ENCODE measurements around the gene ZDHHC20. TPM values are rescaled to one million over a fixed set of nuclear protein-coding genes. Genes with fewer than 3 reads are reported as not detected.

The ZDHHC20 gene, protein sequence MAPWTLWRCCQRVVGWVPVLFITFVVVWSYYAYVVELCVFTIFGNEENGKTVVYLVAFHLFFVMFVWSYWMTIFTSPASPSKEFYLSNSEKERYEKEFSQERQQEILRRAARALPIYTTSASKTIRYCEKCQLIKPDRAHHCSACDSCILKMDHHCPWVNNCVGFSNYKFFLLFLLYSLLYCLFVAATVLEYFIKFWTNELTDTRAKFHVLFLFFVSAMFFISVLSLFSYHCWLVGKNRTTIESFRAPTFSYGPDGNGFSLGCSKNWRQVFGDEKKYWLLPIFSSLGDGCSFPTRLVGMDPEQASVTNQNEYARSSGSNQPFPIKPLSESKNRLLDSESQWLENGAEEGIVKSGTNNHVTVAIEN
- total RNA-seq, result 100 to 1,000 TPM in 1 of 2 experiments, 10 to 100 TPM in 1; 98.2 to 106 TPM

DNA sequence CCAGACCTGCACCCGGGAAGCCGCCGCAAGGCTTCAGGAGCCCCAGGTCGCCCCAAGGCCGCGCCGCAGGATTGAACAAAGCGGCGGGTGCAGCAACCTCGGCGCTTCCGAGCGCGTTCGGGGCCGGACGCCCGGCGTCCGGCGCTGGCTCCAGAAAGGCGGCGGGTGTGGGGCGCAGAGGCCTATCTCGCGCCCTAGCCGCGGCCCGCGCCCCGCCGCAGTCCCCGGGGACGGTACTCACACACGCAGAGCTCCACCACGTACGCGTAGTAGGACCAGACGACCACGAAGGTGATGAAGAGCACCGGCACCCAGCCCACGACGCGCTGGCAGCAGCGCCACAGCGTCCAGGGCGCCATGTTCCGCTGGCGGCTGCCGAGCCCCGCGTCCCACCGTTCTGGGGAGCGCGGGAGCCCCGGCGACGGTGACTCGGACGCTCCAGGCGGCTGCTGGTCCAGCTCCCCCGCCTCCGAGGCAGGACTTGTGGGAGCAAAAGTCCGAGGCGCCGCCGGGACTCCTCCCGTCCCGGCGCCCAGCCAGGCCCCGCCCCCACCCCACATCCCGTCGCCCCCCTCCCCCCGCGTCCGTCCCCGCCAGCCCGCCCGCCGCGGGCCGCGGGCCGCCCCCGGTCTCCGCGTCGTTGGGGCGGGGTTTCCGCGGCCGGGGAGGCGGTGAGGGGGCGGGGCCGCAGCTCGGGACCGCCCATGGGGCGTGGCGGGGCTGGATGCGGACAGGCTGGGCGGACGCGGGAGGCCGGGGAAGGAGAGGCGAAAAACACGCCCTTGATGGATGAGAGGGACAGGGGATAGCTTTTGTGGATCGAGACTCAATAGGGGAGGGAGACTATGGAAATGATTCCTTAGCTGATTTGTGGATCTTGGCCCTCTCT lies at the start of gene ZDHHC20:
ZDHHC20 (minus strand) TSS at position 491 of the 889 bp plus-strand sequence; CDS start at position 359, 132 bp downstream.
- H3K9me3 Mint-ChIP-seq (ENCODE audit: insufficient read depth), result no peaks in the 10 kb centered on the region
- peaks cover 26% of the 10 kb centered on the region for H3K36me3 Mint-ChIP-seq (ENCODE audit: low read depth)
- H3K4me3 Mint-ChIP-seq, result peak within 1 kb of the TSS; percentile 96
- no peaks in the 10 kb centered on the region for H3K27me3 Mint-ChIP-seq (ENCODE audit: low read depth)
- H3K27ac Mint-ChIP-seq, result peak within 1 kb of the TSS; percentile 96
- CTCF ChIA-PET, result interaction anchor here (0.8 to 4.9 kb wide), 4 partner anchors 18 to 161 kb away, joined by 3 to 35 read pairs (median 10); no protein-coding TSS in a partner anchor
- POLR2A ChIA-PET, result interaction anchor here (0.9 to 2.1 kb wide), 10 partner anchors 9 to 282 kb away, joined by 3 to 8 read pairs (median 5); partner anchors contain the start of genes MICU2 and MRPL57
- DNase-seq (peak; percentile 89), ATAC-seq (peak; percentile 87)
- H3K4me1 Mint-ChIP-seq (ENCODE audit: low read depth), result peaks cover 31% of the 10 kb centered on the region

GRCh38 chr13:21504379-21504778 lies 45.3 kb upstream of the ZDHHC20 start:
- POLR2A ChIA-PET, result no interaction called here
- ATAC-seq (no peak), DNase-seq (no peak)
- Mint-ChIP-seq H3K27ac (no peak overlapping the region), H3K27me3 (ENCODE audit: low read depth) (no peaks in the 10 kb centered on the region), H3K4me3 (no peak overlapping the region), H3K4me1 (ENCODE audit: low read depth) (no peaks in the 10 kb centered on the region), H3K9me3 (ENCODE audit: insufficient read depth) (no peaks in the 10 kb centered on the region), H3K36me3 (ENCODE audit: low read depth) (peaks cover 24% of the 10 kb centered on the region)
- CTCF ChIA-PET, result no interaction called here

DNA sequence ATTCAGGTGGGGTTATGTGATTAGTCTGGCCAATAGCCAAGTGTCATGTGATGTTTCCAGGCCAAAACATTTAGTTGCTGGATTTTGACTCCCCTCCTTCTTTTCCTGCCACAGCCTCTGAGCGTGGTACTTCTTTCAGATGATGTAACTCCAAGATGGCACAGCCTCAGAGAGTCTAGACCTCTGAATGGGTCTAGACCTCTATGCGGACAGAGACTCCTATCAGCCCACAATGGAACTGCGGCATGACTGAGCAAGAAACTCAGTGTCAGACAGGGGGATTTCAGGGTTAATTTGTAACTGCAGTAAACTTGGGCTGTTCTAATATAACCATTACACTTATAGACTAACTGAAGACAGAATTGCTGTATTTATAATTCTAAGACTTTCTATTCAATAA lies 42.6 kb upstream of the ZDHHC20 start:
- CTCF ChIA-PET, result no interaction called here
- DNase-seq, result no peak
- POLR2A ChIA-PET, result no interaction called here
- Mint-ChIP-seq H3K9me3 (ENCODE audit: insufficient read depth) (no peaks in the 10 kb centered on the region), H3K36me3 (ENCODE audit: low read depth) (peaks cover 18% of the 10 kb centered on the region), H3K4me3 (no peak overlapping the region), H3K27me3 (ENCODE audit: low read depth) (no peaks in the 10 kb centered on the region), H3K27ac (no peak overlapping the region), H3K4me1 (ENCODE audit: low read depth) (no peaks in the 10 kb centered on the region)
- ATAC-seq, result no peak

DNA sequence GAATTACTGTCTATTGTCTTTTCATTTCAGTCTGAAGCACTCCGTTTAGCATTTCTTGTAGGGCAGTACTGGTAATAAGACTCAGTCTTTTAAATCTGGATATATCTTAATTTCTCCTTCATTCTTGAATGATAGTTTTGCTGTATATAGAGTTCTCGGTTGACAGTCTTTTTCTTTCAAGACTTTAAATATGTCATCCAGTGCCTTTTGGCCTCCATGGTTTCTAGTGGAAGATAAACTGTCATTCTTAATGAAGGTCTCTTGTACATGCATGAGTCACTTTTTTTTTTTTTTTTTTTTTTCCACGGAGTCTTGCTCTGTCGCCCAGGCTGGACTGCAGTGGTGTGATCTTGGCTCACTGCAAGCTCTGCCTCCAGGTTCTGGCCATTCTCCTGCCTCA lies 27.2 kb upstream of the ZDHHC20 start:
- Mint-ChIP-seq H3K4me1 (ENCODE audit: low read depth) (no peaks in the 10 kb centered on the region), H3K27me3 (ENCODE audit: low read depth) (no peaks in the 10 kb centered on the region), H3K36me3 (ENCODE audit: low read depth) (peaks cover 20% of the 10 kb centered on the region), H3K4me3 (no peak overlapping the region), H3K27ac (no peak overlapping the region), H3K9me3 (ENCODE audit: insufficient read depth) (peaks cover 10% of the 10 kb centered on the region)
- ChIA-PET POLR2A (no interaction called here), CTCF (interaction anchor here (1.5 kb wide), 1 partner anchor 9 kb away, joined by 5 read pairs; no protein-coding TSS in a partner anchor)
- no peak for DNase-seq
- no peak for ATAC-seq

DNA sequence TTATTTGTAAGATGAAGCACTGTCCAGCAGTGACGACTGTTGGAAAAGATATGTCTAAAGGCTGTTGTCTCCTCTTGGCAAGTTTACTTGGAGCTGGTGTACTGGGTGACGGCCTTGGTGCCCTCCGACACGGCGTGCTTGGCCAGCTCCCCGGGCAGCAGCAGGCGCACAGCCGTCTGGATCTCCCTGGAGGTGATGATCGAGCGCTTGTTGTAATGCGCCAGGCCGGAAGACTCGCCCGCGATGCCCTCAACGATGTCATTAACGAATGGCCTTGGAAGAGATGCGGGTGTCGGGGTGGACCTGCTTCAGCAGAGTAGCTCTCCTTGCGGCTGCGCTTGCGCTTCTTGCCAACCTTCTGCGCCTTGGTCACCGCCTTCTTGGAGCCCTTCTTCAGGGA lies 24.6 kb upstream of the ZDHHC20 start:
- POLR2A ChIA-PET, result no interaction called here
- CTCF ChIA-PET, result no interaction called here
- Mint-ChIP-seq H3K4me3 (no peak overlapping the region), H3K9me3 (ENCODE audit: insufficient read depth) (peaks cover 10% of the 10 kb centered on the region), H3K27me3 (ENCODE audit: low read depth) (peaks cover 2% of the 10 kb centered on the region), H3K36me3 (ENCODE audit: low read depth) (peaks cover 8% of the 10 kb centered on the region), H3K27ac (no peak overlapping the region), H3K4me1 (ENCODE audit: low read depth) (peaks cover 5% of the 10 kb centered on the region)
- DNase-seq (no peak), ATAC-seq (no peak)

GRCh38 chr13:21481359-21481758 lies 22.3 kb upstream of the ZDHHC20 start:
- H3K27ac Mint-ChIP-seq, result no peak overlapping the region
- H3K36me3 Mint-ChIP-seq (ENCODE audit: low read depth), result no peaks in the 10 kb centered on the region
- no peak overlapping the region for H3K4me3 Mint-ChIP-seq
- peaks cover 4% of the 10 kb centered on the region for H3K9me3 Mint-ChIP-seq (ENCODE audit: insufficient read depth)
- H3K27me3 Mint-ChIP-seq (ENCODE audit: low read depth), result peaks cover 2% of the 10 kb centered on the region
- DNase-seq (no peak), ATAC-seq (no peak)
- ChIA-PET CTCF (interaction anchor here (11.8 kb wide), 1 partner anchor 186 kb away, joined by 183 read pairs; no protein-coding TSS in a partner anchor), POLR2A (no interaction called here)
- H3K4me1 Mint-ChIP-seq (ENCODE audit: low read depth), result peaks cover 15% of the 10 kb centered on the region

GRCh38 chr13:21478881-21479808 lies 20.0 kb upstream of the ZDHHC20 start:
- peak; percentile 54 for ATAC-seq
- H3K4me1 Mint-ChIP-seq (ENCODE audit: low read depth), result peaks cover 15% of the 10 kb centered on the region

DNA sequence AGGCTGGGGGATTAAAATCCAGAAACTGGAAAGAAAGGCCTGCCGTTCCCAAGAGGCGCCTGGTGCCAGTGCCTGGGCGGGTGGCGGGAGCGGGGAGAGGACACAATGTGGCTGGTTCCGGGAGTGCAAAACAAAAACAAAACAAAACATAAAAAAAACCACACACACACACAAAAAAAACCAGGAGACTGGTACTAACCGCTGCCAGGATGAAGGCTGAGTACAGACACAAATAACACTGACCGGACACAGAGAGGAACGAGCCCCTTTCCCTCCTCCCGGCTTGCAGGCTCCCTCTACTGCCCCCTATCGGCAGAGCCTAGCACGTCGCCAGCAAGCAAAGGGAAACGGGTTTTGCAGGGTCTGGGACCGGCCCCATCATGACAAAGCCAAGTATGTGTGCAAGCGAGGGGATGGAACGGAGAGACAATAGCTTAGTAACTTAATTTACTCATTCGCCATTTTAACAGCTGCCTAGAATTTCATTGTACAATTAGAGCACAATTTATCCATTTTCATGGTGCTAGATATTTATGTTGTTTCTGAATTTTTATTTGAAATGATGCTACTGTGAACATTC lies 17.9 kb upstream of the ZDHHC20 start:
- CTCF ChIA-PET, result interaction anchor here (0.6 to 11.8 kb wide), 51 partner anchors 9 to 575 kb away, joined by 3 to 183 read pairs (median 4); partner anchors contain the start of genes MICU2, MRPL57, SKA3 and ZDHHC20
- Mint-ChIP-seq H3K27ac (peak overlapping the region; percentile 26), H3K36me3 (ENCODE audit: low read depth) (no peaks in the 10 kb centered on the region), H3K9me3 (ENCODE audit: insufficient read depth) (no peaks in the 10 kb centered on the region), H3K4me3 (peak overlapping the region; percentile 68), H3K27me3 (ENCODE audit: low read depth) (peaks cover 2% of the 10 kb centered on the region), H3K4me1 (ENCODE audit: low read depth) (peaks cover 15% of the 10 kb centered on the region)
- POLR2A ChIA-PET, result interaction anchor here (0.8 kb wide), 1 partner anchor 300 kb away, joined by 3 read pairs; the partner anchor contains the start of gene MRPL57
- peak; percentile 88 for DNase-seq
- peak; percentile 89 for ATAC-seq

More at GRCh38 chr13:21478881-21479808, 20.0 kb upstream of the ZDHHC20 start:
- peak; percentile 79 for DNase-seq
- H3K27me3 Mint-ChIP-seq (ENCODE audit: low read depth), result peaks cover 2% of the 10 kb centered on the region
- H3K36me3 Mint-ChIP-seq (ENCODE audit: low read depth), result no peaks in the 10 kb centered on the region
- peak overlapping the region; percentile 50 for H3K4me3 Mint-ChIP-seq
- no peak overlapping the region for H3K27ac Mint-ChIP-seq
- CTCF ChIA-PET, result interaction anchor here (1.0 to 11.8 kb wide), 11 partner anchors 20 to 535 kb away, joined by 3 to 183 read pairs (median 6); partner anchors contain the start of genes MRPL57, SKA3 and ZDHHC20
- H3K9me3 Mint-ChIP-seq (ENCODE audit: insufficient read depth), result no peaks in the 10 kb centered on the region
- POLR2A ChIA-PET, result interaction anchor here (0.8 kb wide), 1 partner anchor 302 kb away, joined by 3 read pairs; no protein-coding TSS in a partner anchor

GRCh38 chr13:21475115-21475514 lies 16.0 kb upstream of the ZDHHC20 start:
- DNase-seq (no peak), ATAC-seq (no peak)
- Mint-ChIP-seq H3K4me1 (ENCODE audit: low read depth) (peaks cover 15% of the 10 kb centered on the region), H3K9me3 (ENCODE audit: insufficient read depth) (peaks cover 5% of the 10 kb centered on the region), H3K27me3 (ENCODE audit: low read depth) (no peaks in the 10 kb centered on the region), H3K36me3 (ENCODE audit: low read depth) (no peaks in the 10 kb centered on the region), H3K27ac (no peak overlapping the region), H3K4me3 (no peak overlapping the region)
- POLR2A ChIA-PET, result interaction anchor here (1.2 kb wide), 1 partner anchor 178 kb away, joined by 3 read pairs; no protein-coding TSS in a partner anchor
- CTCF ChIA-PET, result interaction anchor here (4.4 to 11.8 kb wide), 2 partner anchors 16 to 180 kb away, joined by 35 to 183 read pairs; partner anchors contain the start of gene ZDHHC20

GRCh38 chr13:21470785-21471184 lies 11.7 kb upstream of the ZDHHC20 start:
- CTCF ChIA-PET, result interaction anchor here (0.7 to 11.8 kb wide), 2 partner anchors 173 to 175 kb away, joined by 3 to 183 read pairs; no protein-coding TSS in a partner anchor
- H3K4me3 Mint-ChIP-seq, result no peak overlapping the region
- no peak overlapping the region for H3K27ac Mint-ChIP-seq
- DNase-seq (no peak), ATAC-seq (no peak)
- H3K27me3 Mint-ChIP-seq (ENCODE audit: low read depth), result peaks cover 16% of the 10 kb centered on the region
- H3K36me3 Mint-ChIP-seq (ENCODE audit: low read depth), result no peaks in the 10 kb centered on the region
- POLR2A ChIA-PET, result no interaction called here
- H3K9me3 Mint-ChIP-seq (ENCODE audit: insufficient read depth), result peaks cover 10% of the 10 kb centered on the region
- no peaks in the 10 kb centered on the region for H3K4me1 Mint-ChIP-seq (ENCODE audit: low read depth)

Data from activated CD8-positive, alpha-beta T cell treated with anti-CD3 and anti-CD28 coated beads, Interleukin-2, amount 10 ng/mL, durations not matched to agents 7 days and 5 days (primary cell).